ENCODE data around the gene KCNQ1.

Gene KCNQ1

DNA sequence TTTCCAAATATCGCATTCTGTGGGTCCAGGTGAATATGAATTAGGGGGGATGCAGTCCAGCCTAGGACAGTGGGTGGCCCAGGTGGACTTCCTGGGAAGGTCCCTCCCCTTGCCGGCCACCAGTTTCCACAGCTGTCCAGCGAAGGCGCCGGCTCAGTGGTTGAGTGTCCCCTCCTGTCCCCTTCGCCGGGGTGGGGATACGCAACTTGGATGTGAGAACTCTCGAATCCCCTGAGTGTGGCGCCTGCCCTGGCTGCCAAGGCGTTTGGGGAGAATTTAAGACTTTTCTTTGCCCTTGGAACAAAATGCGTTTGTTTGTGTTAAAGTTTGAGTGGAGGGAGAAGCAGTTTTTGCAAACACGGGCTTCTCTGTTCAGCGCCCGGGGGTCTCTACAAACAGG, 131.3 kb downstream of the KCNQ1 start:
- TF ChIP-seq PATZ1 (CRISPR knock-in tag; IDR thresholded peaks at IDR 0.05; ENCODE audit: borderline replicate concordance) (no peak), ZC3H10 (CRISPR knock-in tag; IDR thresholded peaks at IDR 0.05) (no peak), ZFP30 (CRISPR knock-in tag; IDR thresholded peaks at IDR 0.05) (no peak), BACH2 (CRISPR knock-in tag; IDR thresholded peaks at IDR 0.05; ENCODE audit: borderline replicate concordance) (no peak), GLIS3 (CRISPR knock-in tag; IDR thresholded peaks at IDR 0.05) (no peak), TCF4 (CRISPR knock-in tag; IDR thresholded peaks at IDR 0.05; ENCODE audit: borderline replicate concordance) (no peak), TOX (CRISPR knock-in tag; IDR thresholded peaks at IDR 0.05; ENCODE audit: borderline replicate concordance) (no peak), PPARA (CRISPR knock-in tag; IDR thresholded peaks at IDR 0.05; ENCODE audit: borderline replicate concordance) (no peak), ARNTL (CRISPR knock-in tag; IDR thresholded peaks at IDR 0.05; ENCODE audit: borderline replicate concordance, low read depth) (no peak), ZFP3 (CRISPR knock-in tag; IDR thresholded peaks at IDR 0.05) (no peak), ZNF70 (CRISPR knock-in tag; IDR thresholded peaks at IDR 0.05) (no peak), TSHZ2 (CRISPR knock-in tag; IDR thresholded peaks at IDR 0.05) (no peak), CREB5 (CRISPR knock-in tag; IDR thresholded peaks at IDR 0.05; ENCODE audit: low read depth) (no peak), RARB (CRISPR knock-in tag; IDR thresholded peaks at IDR 0.05) (no peak), ISL1 (CRISPR knock-in tag; IDR thresholded peaks at IDR 0.05) (no peak), ZNF8 (CRISPR knock-in tag; IDR thresholded peaks at IDR 0.05) (no peak), ZNF565 (CRISPR knock-in tag; conservative IDR thresholded peaks at IDR 0.05; ENCODE audit: low read depth) (no peak)
- TF ChIP-seq, protein P1, sequence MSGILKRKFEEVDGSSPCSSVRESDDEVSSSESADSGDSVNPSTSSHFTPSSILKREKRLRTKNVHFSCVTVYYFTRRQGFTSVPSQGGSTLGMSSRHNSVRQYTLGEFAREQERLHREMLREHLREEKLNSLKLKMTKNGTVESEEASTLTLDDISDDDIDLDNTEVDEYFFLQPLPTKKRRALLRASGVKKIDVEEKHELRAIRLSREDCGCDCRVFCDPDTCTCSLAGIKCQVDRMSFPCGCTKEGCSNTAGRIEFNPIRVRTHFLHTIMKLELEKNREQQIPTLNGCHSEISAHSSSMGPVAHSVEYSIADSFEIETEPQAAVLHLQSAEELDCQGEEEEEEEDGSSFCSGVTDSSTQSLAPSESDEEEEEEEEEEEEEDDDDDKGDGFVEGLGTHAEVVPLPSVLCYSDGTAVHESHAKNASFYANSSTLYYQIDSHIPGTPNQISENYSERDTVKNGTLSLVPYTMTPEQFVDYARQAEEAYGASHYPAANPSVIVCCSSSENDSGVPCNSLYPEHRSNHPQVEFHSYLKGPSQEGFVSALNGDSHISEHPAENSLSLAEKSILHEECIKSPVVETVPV (CRISPR knock-in tag; IDR thresholded peaks at IDR 0.05): no peak
- TF ChIP-seq, protein P2, sequence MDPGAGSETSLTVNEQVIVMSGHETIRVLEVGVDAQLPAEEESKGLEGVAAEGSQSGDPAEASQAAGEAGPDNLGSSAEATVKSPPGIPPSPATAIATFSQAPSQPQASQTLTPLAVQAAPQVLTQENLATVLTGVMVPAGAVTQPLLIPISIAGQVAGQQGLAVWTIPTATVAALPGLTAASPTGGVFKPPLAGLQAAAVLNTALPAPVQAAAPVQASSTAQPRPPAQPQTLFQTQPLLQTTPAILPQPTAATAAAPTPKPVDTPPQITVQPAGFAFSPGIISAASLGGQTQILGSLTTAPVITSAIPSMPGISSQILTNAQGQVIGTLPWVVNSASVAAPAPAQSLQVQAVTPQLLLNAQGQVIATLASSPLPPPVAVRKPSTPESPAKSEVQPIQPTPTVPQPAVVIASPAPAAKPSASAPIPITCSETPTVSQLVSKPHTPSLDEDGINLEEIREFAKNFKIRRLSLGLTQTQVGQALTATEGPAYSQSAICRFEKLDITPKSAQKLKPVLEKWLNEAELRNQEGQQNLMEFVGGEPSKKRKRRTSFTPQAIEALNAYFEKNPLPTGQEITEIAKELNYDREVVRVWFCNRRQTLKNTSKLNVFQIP (CRISPR knock-in tag; IDR thresholded peaks at IDR 0.05; ENCODE audit: borderline replicate concordance, low read depth): no peak
- ATAC-seq: no peak

DNA sequence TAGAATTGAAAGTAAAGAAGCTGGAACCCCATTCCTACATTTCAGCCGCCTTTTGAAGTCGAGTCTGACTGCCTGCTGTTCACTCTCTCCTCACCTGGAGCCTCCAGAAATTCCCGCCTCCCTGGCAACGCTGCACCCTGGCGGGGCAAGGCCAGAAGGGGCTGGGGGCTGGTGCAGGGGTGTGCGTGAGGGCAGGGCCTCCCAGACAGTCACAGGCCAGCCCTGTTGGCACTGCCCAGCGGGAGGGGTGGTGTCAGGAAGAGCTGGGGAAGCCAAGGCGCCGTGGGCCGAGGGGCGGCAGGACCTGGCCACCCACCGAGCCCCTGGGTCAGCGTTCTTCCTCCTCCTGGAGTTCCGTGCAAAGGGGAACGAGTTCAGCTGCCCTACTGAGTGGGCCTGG, 131.7 kb downstream of the KCNQ1 start:
- ATAC-seq: no peak
- no peak for TF ChIP-seq CREB5 (CRISPR knock-in tag; IDR thresholded peaks at IDR 0.05; ENCODE audit: low read depth)
- TF ChIP-seq PPARA (CRISPR knock-in tag; IDR thresholded peaks at IDR 0.05; ENCODE audit: borderline replicate concordance): no peak
- no peak for TF ChIP-seq ISL1 (CRISPR knock-in tag; IDR thresholded peaks at IDR 0.05)
- no peak for TF ChIP-seq TCF4 (CRISPR knock-in tag; IDR thresholded peaks at IDR 0.05; ENCODE audit: borderline replicate concordance)
- no peak for TF ChIP-seq PATZ1 (CRISPR knock-in tag; IDR thresholded peaks at IDR 0.05; ENCODE audit: borderline replicate concordance)
- no peak for TF ChIP-seq ZNF565 (CRISPR knock-in tag; conservative IDR thresholded peaks at IDR 0.05; ENCODE audit: low read depth)
- TF ChIP-seq CSDC2 (CRISPR knock-in tag; IDR thresholded peaks at IDR 0.05): no peak
- no peak for TF ChIP-seq RARB (CRISPR knock-in tag; IDR thresholded peaks at IDR 0.05)

Measured in SK-N-SH treated with all-trans-retinoic acid at 6 μM for 48 hours (cell line).